Pericardium fibroblast (primary cell): ENCODE results near the gene UBQLNL. TPM values are rescaled to one million over a fixed set of nuclear protein-coding genes. Genes with fewer than 3 reads are reported as not detected.

ENCODE experiments used
- total RNA-seq: library from RNA; depleted of rRNA; stranded (reverse); fragments of >200 nt; gene quantifications from 2 replicates; pipeline ENCODE4 v1.2.3, GENCODE V29; 2015

UBQLNL gene, protein sequence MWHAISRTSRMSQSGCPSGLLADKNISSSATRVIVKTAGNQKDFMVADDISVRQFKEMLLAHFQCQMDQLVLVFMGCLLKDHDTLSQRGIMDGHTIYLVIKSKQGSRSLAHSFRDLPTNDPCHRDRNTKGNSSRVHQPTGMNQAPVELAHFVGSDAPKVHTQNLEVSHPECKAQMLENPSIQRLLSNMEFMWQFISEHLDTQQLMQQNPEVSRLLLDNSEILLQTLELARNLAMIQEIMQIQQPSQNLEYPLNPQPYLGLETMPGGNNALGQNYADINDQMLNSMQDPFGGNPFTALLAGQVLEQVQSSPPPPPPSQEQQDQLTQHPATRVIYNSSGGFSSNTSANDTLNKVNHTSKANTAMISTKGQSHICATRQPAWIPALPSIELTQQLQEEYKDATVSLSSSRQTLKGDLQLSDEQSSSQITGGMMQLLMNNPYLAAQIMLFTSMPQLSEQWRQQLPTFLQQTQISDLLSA
- not detected in 2 replicates for total RNA-seq

DNA sequence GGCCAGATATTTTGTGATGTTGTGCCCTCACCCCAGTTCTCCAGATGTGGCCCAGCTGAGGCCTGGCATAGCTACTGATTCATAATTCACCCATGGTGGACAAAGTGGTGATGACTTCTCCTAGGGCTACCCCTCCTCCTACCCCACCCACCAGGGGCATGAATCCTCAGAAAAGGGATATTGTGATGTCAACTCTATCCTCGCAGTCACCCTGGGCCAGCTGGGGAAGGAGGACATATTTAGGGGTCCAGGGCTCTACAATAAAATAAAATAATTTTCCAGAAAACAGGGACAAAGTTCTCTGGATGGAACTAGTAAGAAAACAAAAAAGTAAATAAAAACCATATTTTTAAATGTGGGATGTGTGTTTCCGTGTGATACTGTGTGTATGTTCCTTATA is at the start of gene UBQLNL:
Gene UBQLNL (minus strand): TSS at position 101 of the 400 bp plus-strand sequence. CDS start 258 bp downstream, outside the sequence.

DNA sequence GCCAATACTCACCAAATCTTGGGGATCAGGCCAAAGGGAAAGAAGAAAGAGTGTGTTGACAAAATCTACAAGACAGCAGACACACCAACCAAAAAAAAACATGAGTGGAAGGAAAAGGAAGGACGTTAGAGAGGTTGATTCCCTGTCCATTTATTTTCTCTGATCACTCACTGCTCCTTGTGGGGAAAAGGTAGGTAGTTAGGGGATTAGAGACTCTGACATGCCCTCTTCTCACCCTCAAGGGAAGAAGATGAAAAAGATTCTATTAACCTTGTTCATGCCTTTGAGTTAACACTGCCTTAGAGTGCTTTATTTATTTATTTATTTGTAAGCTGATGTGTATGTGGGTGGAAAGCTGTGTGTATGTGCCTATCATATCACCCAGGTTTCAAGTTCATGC is 31.9 kb upstream of the UBQLNL start, which contains the start of gene OR52H1:
Gene OR52H1 (minus strand): TSS at position 101 of the 400 bp plus-strand sequence. CDS start 3,035 bp downstream, outside the sequence.

DNA sequence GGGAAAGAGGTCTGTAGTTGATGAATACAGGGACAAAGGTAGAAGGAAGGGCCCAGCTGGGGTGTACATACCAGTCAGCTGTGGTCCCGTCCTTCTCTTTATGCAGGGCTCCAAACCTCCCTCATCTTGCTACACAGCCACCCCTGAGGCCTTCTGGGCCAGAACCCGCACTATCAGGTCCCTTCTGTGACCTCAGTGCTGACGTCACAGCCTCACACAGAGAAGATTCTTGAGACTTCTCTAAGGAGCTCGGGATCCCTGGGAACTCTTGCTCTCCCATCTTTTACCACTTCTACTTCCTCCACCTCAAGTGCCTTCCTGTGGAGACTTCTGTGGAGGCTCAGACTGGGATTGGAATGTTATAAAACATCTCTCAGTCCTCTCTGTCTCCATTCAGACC is 6.7 kb downstream of the UBQLNL start, which contains the start of gene UBQLN3:
Gene UBQLN3 (minus strand): TSS at position 155 of the 400 bp plus-strand sequence. CDS start 399 bp downstream, outside the sequence.

DNA sequence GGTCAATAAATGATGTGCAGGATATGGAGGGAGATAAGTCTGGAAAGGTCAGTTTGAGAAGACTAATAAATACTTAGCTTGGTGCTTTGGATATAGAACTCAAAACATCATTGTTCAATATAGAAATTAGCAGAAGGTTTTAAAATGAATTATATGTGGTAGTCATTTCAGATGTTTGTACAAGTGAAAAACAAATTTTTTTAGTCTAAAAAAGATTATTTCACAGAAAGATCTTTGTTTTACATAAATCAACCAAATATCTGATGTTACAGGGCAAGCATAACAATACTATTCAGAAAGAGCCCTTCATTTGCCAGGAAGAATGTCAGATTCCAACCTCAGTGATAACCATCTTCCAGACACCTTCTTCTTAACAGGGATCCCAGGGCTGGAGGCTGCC is 28.1 kb downstream of the UBQLNL start, which contains the start of gene OR52D1:
Gene OR52D1 (plus strand): TSS at position 301 of the 400 bp plus-strand sequence. CDS start 22 bp downstream, at position 323.

Other genes starting within 250 kb of the UBQLNL start
- gene HBE1, start 246.8 kb downstream of the UBQLNL start, total RNA-seq: not detected in 2 replicates
- gene OR51B4, start 214.8 kb downstream of the UBQLNL start, total RNA-seq: not detected in 2 replicates
- gene OR51B2, start 192.4 kb downstream of the UBQLNL start, total RNA-seq: not detected in 2 replicates
- gene OR51B5, start 173.2 kb downstream of the UBQLNL start, total RNA-seq: not detected in 2 replicates
- not detected in 2 replicates for gene OR51B6, start 165.2 kb downstream of the UBQLNL start, total RNA-seq
- not detected in 2 replicates for gene OR51M1, start 132.9 kb downstream of the UBQLNL start, total RNA-seq
- not detected in 2 replicates for gene OR51Q1, start 94.6 kb downstream of the UBQLNL start, total RNA-seq
- not detected in 2 replicates for gene OR51I1, start 75.2 kb downstream of the UBQLNL start, total RNA-seq
- not detected in 2 replicates for gene OR51I2, start 67.4 kb downstream of the UBQLNL start, total RNA-seq
- not detected in 2 replicates for gene OR52D1, start 28.0 kb downstream of the UBQLNL start, total RNA-seq
- gene UBQLN3, start 6.7 kb downstream of the UBQLNL start, total RNA-seq: not detected in 2 replicates
- not detected in 2 replicates for gene OR52H1, start 31.8 kb upstream of the UBQLNL start, total RNA-seq
- not detected in 2 replicates for gene OR52B6, start 64.2 kb upstream of the UBQLNL start, total RNA-seq
- 4.0 and 9.2 TPM in 2 replicates for gene TRIM6, start 79.9 kb upstream of the UBQLNL start, total RNA-seq
- 4.6 and 10.2 TPM in 2 replicates for gene TRIM34, start 108.3 kb upstream of the UBQLNL start, total RNA-seq
- gene TRIM5, start 168.4 kb upstream of the UBQLNL start, total RNA-seq: 18.2 and 24.1 TPM in 2 replicates
- 15.5 and 48.8 TPM in 2 replicates for gene TRIM22, start 173.1 kb upstream of the UBQLNL start, total RNA-seq
- gene OR56B1, start 219.7 kb upstream of the UBQLNL start, total RNA-seq: not detected in 2 replicates
- not detected in 2 replicates for gene OR52N4, start 237.5 kb upstream of the UBQLNL start, total RNA-seq